HG03175 (cell line): ENCODE measurements around the gene RIMBP2.

Experiments used
- ATAC-seq: cut with Tn5 transposase; IDR thresholded peaks from one replicate; pipeline ENCODE4 v1.9.1; 2021; ENCODE audit warnings: mild to moderate bottlenecking, moderate library complexity; ENCODE audit not compliant: unreplicated experiment

The RIMBP2 gene

DNA sequence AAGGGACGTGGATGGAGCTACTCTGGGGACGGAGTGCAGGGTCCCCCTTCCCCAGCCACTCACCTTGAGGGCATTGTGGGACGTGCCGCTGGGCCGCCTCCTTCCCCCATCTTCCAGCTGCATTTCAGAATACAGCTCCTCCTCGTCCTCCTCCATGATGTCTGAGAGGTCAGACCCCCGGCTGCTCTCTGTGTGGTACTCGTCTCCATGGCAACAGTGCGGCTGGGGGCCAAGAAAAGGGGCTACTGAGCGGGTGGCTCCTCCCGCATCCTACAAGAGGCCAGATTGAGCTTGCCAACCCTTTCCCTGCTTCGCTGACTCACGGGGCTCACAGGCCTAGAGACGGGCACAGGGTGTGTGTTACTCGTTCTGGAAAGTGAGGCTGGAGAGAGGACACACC, 288.0 kb downstream of the RIMBP2 start:
- no peak for ATAC-seq

DNA sequence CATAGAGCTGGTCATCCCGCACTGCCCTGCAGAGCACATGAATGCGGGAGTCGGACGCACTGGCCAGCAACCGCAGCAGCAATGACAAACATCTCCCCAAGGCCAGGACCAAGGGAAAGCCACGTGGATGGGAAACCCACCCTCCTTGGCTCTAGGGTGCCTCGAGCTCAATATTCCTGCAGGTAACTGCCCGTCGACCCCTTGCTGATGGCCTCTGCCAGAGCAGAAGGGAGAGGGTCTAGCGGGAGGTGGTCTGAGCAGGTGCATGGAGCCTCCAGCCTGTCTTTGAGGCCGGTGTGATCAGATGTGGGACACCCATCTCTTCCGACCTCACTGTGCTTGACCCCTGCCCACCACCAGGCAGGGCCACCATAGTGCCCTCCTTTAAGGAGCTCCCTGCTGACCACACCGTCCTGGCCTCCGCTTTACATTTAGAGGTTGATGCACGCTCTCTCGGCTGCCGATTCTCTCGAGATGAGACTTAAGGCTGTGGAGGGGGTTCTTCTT, 288.7 kb downstream of the RIMBP2 start:
- ATAC-seq = no peak

DNA sequence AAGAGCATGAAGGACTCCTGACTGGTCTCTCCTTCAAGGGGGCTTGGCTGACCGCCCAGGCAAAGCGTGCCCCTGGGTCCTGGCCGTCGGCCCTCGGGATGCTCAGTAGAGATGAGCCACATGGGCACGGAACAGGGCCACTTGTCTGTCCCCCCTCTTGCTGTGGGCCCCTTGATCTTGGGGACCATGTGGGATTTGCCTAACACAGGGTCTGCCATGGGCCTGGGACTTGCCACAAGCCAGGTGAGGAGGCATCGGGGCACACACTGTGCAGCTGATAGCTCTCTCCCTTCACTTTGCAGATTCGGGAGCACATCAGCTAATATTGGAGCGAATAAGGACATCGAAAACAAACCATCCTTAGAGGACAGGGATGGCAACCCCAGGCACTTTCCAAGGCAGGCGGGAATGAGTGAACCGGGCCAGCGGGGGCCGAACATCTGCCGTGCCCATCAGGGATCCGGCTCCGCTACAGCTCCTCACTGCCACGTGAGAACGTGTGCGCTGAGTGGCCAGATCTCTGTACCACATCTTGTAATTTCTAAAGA, 290.3 kb downstream of the RIMBP2 start:
- ATAC-seq = no peak

DNA sequence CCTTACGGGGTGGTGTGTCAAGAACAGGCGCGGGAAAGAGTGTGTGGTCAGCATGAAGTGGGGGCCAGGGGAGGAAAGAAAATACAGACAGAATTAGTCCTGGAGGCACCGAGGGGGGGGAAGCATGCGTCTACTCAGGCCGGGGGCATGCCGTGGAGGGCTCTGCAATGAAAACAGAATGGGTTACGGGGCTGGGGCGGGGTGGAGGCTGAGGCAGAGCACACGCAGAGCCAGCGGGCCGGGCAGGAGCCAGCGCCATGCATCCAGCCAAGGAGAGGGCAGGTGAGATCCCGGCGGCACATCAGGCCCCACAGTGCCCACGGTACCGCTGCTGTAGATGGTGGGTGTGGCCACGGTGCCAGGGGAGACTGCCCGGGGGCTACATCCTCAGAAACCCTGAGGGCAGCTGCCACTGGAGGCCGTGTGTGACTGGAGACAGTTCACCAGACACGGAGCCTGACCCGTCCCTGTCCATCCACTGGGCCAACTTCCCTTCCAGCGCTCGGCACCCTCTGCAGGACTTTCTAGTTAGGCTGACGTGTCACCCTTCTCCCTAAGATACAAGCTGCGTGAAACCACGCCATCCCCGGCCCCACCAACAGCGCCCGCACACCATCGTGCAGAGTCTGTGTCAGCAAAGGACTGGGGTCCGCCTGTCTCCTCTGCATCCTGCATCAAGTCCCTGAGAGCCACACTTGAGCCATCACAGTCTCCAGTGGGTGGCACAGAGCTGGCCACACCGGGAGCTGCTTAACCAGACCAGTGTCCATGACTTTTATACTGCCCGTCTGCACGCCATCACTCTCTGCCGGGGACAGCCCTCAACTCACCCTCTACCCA, 291.0 kb downstream of the RIMBP2 start:
- no peak for ATAC-seq

DNA sequence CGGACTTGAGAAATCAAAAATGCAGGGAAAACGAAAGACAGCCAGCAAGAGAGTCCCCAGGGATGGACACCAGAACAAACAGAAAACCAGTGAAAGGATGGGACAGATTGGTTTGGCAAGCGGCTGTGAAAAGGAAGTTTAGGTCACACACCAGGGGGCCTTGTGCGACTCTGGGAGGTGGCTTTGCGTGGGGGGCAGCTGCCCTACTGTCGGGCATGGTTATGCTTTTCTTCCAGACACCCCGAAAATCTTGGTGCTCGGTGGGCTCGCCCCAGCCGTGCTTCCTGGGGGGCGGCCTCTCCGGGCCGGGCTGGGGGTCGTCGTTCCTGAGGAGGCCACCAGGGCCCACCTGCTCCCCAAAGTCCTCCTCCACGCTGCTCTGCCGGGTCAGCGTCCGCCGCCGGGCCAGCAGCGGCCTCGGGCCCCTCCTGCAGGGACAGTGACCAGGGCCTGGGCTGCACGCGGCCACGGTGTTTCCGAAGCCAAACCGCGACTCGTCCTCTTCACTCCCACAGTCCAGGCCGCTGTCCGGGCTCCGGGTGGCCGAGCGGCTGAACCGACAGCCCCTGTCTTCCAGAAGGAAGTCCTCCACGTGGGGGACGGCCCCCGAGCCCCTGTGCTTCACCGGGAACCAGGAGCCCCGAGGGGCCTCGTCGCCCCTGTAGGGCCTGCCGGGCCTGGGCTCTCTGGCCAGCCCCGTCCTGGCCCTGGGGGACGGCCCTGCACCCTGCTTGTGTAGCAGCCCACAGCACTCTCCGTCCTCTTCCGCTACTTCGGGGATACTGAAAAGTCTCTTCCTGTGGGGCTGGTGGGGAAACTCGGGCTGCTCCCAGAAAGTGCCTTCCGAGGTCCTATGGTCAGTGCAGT, 291.9 kb downstream of the RIMBP2 start:
- ATAC-seq = no peak

DNA sequence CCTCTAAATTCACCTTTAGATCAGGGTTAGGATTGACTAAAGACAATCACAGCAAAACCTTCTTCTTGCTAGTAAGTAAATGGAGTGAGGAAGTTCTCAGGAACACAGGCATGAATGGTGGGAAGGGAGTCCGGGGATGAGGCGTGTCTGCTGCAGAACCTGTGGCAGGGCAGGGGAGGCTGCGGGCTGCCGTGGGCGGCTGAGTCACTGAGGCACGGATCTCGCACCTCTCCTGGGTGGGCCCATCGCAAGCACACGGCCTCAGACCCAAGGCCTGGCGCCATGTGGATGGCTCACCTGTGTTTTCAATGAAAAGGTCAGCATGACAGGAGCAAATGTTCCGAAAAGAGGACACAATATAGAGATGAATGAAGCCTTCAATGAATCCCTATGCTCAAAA, 293.0 kb downstream of the RIMBP2 start:
- ATAC-seq = no peak

DNA sequence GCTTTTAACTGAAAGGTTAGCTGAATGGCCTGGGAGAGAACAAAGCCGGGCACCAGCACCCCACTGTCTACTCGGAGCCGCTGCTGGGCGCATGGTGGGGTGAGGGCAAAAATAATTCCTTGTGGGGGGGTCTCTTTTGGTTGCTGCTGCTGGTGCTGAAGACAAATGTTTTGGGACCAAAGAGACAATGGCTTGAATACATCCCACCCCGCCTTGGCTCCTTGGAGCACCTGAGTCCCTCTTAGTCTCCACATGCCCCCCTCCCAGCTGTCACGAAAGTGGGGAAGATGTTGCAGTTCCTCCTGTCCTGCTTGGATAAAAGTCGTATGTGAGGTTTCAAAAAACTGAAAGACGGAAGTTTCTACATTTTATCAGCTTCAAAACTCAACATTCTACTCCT, 293.4 kb downstream of the RIMBP2 start:
- no peak for ATAC-seq

DNA sequence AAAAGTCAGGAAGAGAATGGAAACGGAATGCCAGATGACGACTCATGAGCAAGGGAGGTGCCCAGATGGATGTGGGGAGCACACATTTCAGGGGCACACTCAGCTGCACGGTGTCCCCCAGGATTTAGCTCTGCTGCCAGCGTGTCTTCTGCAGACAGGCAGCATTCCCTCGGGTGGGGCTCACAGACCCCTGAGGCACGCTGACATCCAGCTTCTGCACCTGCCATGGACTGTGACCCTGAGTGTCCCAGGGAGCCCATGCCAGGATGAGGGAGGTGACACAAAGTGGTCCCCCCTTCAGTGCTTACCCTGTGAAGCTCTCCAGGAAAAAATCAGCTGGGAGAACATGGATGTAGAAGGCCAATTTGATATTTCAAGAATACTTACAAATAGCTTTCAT, 294.2 kb downstream of the RIMBP2 start:
- no peak for ATAC-seq

DNA sequence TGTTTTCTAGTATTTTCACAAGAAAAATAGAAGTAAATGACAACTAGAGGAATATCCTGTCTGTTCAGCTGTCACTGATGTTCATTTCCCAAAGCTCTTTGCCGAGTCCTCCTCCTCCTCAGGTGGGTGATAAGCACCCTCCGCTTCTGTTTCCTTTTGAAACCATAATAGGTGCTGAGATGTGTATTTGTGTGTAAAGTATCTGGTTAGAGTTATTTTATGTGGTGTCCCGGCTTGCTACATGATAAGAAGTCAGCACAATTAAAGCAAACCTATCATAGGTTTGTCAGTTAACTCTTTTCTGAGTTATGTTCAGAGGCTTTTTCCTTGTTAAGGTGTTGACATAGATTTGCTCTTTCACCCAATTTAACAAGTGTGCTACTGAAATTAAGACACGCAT, 296.0 kb downstream of the RIMBP2 start:
- ATAC-seq = no peak

DNA sequence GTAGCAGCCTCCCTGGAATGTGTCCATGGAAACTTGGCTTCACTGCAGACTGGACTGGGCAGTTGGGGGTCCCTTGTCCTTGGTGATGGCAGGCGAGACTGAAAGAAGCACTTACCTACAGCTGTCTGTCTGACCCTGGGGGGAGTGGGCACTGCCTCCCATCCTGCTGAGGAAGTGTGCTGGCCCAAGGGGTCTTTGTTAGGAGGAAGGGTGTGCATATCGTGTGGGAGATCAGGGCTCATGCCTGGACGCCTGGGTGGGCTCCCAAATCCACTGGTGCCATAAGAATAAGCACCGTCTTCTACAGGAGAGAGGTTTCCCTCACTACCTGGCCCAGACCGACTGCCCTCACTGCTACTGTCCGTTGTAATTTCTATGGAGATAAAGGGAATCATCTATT, 297.0 kb downstream of the RIMBP2 start:
- no peak for ATAC-seq

DNA sequence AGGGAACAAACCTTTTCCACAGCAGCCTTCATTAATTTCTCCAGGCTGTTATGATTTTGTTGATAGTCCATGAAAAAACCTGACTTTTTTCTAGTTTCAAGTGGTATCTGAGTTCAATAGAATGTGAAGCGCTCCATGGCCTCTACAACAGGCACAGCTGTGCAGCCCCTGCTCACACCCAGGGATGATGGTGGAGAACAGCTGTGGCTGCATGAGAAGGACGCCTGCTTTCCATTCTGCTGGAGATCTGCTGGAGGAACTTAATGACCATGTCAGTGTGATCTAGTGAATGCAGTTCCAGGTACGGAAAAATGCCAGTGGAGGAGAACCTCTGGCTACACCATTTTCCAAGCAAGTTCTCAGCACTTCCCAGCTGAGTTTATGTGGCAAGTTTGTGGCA, 297.8 kb downstream of the RIMBP2 start:
- no peak for ATAC-seq

DNA sequence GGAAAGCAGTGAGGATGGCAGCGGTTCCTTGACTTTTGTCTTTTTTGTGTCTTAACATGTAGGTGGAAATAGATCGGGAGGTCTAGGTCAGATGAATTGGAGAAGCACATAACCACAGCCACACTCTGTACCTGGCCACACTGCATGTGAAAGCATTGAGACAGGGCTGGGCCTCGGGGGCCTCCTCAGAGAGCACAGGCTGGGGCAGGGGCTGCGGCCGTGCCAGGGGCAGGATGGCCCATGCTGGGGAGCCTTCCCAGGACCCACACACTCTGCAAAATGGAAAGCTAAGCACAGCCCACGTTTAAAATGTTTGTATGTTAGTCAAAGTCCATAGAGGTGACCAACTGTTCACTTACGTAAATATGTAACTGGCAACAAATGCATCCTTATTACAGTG, 301.7 kb downstream of the RIMBP2 start:
- no peak for ATAC-seq

DNA sequence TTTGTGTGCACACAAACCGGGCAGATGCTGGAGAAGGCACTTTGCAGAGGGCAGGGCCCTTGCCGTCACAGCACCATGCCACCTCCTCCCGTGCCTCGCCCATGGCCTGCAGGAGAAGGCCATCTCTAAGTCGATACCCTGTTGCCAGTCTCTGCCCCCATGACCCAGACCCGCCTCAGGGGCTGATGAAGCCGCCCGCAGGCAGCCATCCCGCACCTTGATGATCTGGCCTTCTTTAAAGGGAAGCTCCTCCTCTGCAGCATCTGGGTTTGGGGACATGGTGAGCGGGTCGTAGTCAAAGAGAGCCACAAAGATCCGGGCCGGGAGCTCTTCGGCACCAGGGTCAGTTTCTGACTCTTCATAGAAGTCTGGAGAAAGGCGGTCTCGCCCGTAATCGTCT, 302.2 kb downstream of the RIMBP2 start:
- ATAC-seq = no peak

DNA sequence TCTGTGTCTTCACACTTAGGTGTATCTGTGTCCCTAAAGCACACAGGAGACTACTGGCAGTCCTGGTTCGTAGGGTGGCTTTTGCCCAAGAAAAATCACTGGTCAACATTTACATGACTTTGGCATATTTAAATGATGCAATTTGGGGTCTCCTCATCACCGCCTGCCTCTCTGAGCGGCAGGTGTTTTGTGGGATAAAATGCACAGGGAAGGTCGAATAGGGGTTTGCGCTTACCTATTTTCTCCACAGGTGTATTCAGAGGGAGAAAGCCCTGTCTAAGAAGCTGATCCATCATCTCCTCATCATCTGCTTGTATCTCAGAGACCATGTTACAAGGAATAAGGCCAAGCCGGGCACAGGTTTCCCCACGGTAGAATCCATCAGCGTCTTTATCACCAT, 303.7 kb downstream of the RIMBP2 start:
- ATAC-seq = no peak

DNA sequence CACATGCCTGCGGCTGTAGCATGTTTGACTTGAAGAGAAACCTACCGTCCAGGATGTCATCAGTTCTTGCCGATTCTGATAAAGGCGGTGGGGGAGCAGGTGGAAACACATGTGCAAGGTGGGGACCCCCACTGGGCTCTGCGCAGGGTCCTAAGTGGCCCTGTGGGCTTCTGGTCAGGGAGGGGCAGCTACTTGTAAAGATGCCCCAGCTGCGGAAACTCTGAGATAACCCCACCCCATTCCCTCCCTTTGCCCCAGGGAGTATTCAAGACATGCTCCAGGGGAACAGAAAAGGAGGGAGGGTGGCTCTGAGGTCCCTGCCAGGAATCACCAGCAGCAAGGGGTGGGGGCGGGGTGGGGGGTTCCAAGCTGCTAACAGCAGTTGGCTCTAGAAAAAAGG, 310.8 kb downstream of the RIMBP2 start:
- no peak for ATAC-seq

DNA sequence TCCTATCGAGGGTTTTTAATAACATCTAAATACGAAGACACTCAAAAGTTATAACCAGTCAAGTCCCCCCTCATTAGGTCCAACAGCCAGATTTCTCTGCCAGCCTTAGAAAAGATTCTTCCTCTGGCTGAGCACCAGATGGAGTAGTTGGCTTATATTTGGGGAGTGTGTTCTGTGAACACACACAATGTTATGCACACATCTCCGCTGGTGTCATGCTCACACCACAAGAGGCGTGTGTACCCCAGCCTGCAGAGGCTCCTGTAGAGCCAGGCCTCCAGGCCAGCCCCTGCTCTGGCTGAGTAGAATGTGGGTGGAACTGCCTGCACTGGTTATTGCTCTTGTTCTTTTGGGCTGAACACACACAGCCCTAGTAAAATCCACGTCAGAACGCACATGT, 314.4 kb downstream of the RIMBP2 start:
- ATAC-seq = no peak

DNA sequence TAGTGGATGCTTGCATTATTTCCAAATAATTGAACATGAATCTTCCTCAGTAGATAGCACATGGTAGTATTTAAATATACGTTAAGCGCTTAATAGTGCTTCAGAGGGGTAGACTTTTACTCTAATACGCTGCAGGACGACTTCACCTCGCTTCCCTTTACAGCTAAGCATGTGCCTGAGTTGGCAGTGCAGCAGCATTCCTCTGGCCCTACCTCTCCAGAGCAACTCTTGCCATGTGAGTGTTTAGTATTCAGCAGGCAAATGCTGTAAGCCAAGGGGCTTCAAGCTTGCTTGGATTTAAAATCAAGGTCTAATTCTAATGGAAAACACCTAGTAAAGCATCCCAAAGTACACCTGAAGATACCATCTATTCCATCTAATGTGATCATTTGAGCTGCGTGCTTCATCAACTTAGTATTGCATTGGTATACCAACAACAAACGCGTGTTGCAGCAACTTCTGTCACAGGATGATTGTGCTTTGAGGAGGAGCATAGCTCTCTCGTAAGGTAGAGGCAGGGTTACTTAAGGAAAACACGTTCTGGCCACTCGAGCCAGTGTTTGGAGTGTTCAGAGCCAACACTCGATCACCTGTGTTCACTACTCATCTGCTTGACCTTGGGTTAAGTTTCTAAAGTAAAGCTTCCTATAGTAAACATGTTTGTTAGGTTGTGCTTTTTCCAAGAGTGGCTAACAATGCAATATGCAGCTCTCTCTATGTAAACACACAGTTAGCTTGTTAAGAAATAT, 317.8 kb downstream of the RIMBP2 start:
- no peak for ATAC-seq

DNA sequence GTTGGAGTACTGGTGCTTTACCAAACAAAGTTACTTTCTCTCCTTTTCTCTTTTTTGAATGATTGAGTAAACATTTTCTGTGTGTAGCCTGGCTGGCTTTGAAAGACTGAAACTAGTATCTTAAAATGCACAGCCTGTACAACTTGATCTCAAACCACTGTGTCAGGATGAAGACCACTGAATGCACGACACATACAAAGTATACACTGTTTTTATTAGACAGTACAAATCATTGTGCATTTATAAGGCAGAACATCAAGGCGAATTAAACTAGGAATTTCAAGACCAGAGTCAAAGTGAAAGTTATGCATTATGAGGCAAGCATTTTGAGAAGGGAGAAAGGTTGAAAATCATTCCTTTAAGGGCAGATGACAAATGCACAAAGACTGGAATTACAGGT, 319.4 kb downstream of the RIMBP2 start:
- ATAC-seq = no peak

DNA sequence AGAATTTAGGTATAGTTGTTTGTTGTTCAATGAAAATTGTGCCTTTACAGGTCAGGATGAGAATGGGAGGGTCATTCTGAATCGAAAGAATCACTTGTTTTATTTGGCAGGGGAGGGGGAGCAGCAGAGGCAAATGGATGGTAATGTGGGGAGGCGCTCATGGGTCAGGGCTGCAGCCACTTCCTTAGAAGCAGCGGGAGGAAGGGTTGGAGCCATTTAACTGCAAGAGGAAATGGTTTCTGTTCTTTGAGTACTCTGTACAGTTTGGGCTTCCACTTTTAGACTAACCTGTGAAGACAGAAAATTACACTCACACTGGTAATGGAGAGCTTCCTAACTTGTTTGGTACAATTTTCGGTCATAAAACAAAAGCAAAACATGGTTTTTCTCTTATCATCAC, 321.2 kb downstream of the RIMBP2 start:
- no peak for ATAC-seq

DNA sequence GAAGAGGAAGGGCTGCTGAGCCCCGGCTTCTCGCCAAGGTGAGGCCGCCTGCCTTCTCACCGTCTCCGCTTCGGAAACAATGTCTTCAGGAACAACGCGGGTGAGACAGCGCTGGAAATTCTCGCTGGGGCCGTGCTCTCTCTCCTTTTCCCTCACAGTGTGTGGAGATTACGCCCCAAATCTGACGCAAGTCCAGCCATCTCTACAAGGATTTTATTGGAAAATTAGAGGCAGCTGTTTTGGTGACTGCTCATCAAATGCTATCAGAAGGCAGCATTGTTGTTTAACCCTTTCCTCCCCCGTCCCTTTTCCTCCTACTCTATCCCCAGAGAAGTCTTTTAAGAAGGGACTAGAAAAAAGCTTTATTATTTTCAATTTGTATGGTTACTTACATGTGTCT, 324.9 kb downstream of the RIMBP2 start:
- ATAC-seq = no peak

DNA sequence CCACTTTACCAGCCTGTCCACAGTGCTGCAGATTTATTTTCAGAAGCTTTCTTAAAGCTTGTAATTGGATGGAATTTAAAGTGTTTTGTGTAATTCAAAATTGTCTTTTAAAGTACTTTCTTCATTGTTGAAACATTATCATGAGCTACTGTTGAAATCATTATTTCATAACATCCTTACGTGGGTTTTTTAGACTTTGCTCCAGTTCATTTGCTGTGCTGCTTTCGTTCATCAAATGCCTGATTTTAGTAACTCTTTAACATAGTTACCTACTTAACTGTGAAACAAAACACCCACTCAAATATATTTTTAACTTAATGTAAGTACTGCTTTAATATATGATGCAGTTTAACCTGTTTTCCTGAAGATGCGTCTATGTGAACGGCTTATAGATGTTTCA, 330.9 kb downstream of the RIMBP2 start:
- ATAC-seq = no peak
